Skeletal muscle tissue (tissue), 4 donors: Measurements from ENCODE around the gene PNRC2. TPM values are rescaled to one million over a fixed set of nuclear protein-coding genes. Genes with fewer than 3 reads are reported as not detected.
"Not testable (repeated sequence)": the region's sequence is repeated elsewhere in the genome, so short reads cannot be mapped to it uniquely, and the experiment has no call there.

Experiments
- H3K27ac ChIP-seq: one replicate; pipeline ENCODE4 v1.7.0; 2013; ENCODE audit warnings: mild to moderate bottlenecking, low read depth, low read length, inconsistent platforms
- H3K27me3 ChIP-seq, 3 donors: one replicate each; pipeline ENCODE4 v1.7.0; 2013; ENCODE audit warnings: low read length in 3 of 3; ENCODE audit not compliant: control insufficient read depth in 3 of 3, insufficient read depth in 3 of 3
- H3K36me3 ChIP-seq, 3 donors: one replicate each; pipeline ENCODE4 v1.7.0; 2013; ENCODE audit warnings: low read length in 3 of 3; ENCODE audit not compliant: control insufficient read depth in 3 of 3, insufficient read depth in 3 of 3
- H3K4me1 ChIP-seq, 3 donors: one replicate each; pipeline ENCODE4 v1.7.0; 2013; ENCODE audit warnings: low read length in 3 of 3, mild to moderate bottlenecking in 3 of 3; ENCODE audit not compliant: control insufficient read depth in 3 of 3, insufficient read depth in 3 of 3
- H3K4me3 ChIP-seq, 3 donors: one replicate each; pipeline ENCODE4 v1.7.0; 2013; ENCODE audit warnings: low read length in 3 of 3
- H3K9ac ChIP-seq, 3 donors: one replicate each; pipeline ENCODE4 v1.7.0; 2013; ENCODE audit warnings: low read length in 3 of 3, mild to moderate bottlenecking in 3 of 3, moderate library complexity in 2 of 3, low read depth in 1 of 3
- H3K9me3 ChIP-seq, 3 donors: one replicate each; pipeline ENCODE4 v1.7.0; 2013; ENCODE audit warnings: low read length in 3 of 3; ENCODE audit not compliant: control insufficient read depth in 3 of 3
- total RNA-seq: library from RNA; depleted of rRNA; stranded (reverse); fragments of >200 nt; gene quantifications from one replicate; pipeline ENCODE4 v1.2.3, GENCODE V29; 2014
- donor health status: Osteomylitis.

Gene PNRC2
- total RNA-seq, 1 donor from 2014 or later = 62.6 TPM

DNA sequence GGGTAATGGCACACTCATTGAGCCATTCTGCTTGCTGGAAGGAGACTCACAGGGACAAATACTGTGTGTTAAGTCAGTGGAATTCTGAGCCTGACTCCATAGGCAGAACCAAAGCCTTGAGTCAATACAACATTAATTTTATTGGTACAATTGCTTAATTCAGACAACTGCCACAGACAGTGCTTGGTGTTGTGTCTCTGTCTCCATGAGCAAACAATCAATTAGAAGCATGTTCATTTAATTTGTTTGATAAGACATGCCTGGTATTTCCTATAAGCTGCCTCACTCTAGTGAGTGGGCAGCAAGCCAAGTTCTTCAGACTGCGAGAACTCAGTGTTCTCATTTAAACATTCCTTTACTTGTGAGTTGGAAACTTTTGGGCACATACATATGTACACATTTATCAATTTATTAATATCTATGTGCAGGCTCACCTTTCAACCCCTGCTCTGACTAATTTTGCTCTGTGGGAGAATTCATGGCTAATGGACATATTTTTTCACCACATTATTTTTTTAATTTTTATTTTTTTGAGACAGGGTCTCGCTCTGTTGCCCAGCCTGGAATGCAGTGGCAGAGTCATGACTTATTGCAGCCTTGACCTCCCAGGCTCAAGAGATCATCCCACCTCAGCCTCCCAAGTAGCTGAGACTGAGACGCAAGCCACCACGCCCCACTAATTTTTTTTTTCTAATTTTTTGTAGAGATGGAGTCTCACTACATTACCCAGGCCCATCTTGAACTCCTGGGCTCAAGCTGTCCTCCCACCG is 25.0 kb downstream of the PNRC2 start:
- no peaks in the 10 kb centered on the region for H3K36me3 ChIP-seq
- no peak overlapping the region for H3K27ac ChIP-seq
- peaks cover 3 to 5% (median 4%) of the 10 kb centered on the region in 3 donors for H3K4me1 ChIP-seq
- H3K27me3 ChIP-seq = no peaks in the 10 kb centered on the region
- no peaks in the 10 kb centered on the region for H3K9me3 ChIP-seq
- H3K4me3 ChIP-seq = no peak overlapping the region
- H3K9ac ChIP-seq = no peak overlapping the region

DNA sequence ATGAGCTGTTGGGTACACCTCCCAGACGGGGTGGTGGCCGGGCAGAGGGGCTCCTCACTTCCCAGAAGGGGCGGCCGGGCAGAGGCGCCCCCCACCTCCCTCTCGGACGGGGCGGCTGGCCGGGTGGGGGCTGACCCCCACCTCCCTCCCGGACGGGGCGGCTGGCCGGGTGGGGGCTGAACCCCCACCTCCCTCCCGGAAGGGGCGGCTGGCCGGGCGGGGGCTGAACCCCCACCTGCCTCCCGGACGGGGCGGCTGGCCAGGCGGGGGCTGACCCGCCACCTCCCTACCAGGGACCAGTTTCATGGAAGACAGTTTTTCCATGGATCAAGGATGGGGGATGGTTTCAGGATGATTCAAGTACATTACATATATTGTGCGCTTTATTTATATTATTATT is 27.4 kb downstream of the PNRC2 start:
- not testable (repeated sequence) for H3K4me1 ChIP-seq, H3K27ac ChIP-seq, H3K4me3 ChIP-seq, H3K9ac ChIP-seq, H3K9me3 ChIP-seq, H3K36me3 ChIP-seq, H3K27me3 ChIP-seq

GRCh38 chr1:23989263-23989662 is 29.6 kb downstream of the PNRC2 start:
- Histone ChIP-seq H3K4me1 (no peaks in the 10 kb centered on the region), H3K4me3 (no peak overlapping the region), H3K9ac (no peak overlapping the region), H3K27ac (no peak overlapping the region), H3K27me3 (no peaks in the 10 kb centered on the region), H3K36me3 (no peaks in the 10 kb centered on the region), H3K9me3 (no peaks in the 10 kb centered on the region)

- H3K9me3 ChIP-seq, H3K4me3 ChIP-seq, H3K9ac ChIP-seq, H3K27me3 ChIP-seq, H3K36me3 ChIP-seq, H3K27ac ChIP-seq, H3K4me1 ChIP-seq: not testable (repeated sequence)
Observed at GRCh38 chr1:23992011-23992410, 32.4 kb downstream of the PNRC2 start.

DNA sequence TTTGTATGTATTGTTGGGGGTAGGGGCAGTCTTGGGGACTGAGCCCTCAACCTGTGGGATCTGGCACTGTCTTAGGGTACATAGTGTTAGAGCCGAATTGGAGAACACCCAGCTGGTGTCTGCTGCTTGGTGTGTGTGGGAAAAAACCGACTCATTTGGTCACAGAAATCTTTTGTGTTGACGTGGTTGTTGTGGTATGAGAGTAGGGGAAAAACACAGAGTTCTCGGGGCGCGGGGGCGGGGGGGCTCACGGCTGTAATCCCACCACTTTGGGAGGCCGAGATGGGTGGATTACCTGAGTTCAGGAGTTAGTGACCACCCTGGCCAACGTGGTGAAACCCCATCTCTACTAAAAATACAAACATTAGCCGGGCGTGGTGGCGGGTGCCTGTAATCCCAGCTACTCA is 35.8 kb downstream of the PNRC2 start:
- Histone ChIP-seq H3K9ac (no peak overlapping the region), H3K27ac (no peak overlapping the region), H3K9me3 (no peaks in the 10 kb centered on the region), H3K27me3 (no peaks in the 10 kb centered on the region), H3K36me3 (no peaks in the 10 kb centered on the region), H3K4me1 (peaks cover 0 to 8% (median 4%) of the 10 kb centered on the region in 3 donors), H3K4me3 (no peak overlapping the region)

DNA sequence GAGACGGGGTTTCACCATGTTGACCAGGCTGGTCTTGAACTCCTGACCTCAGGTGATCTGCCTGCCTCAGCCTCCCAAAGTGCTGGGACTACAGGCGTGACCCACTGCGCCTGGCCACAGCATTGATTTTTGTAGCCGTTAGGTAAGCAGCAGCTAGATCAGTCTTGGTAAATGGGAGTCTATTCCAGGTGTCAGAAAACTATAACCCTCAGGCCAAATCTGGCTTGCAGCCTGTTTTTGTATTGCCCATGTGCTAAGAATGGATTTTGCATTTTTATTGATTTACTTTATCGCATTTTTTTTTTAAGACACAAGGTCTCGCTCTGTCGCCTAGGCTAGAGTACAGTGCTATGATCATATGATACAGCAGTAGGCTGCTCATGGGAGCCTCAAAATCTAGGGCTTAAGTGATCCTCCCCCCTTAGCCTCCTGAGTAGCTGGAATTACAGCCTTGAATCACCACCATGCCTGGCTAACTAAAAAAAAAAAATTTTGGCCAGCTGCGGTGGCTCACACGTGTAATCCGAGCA is 37.1 kb downstream of the PNRC2 start:
- H3K9ac ChIP-seq = no peak overlapping the region
- no peaks in the 10 kb centered on the region for H3K27me3 ChIP-seq
- H3K4me1 ChIP-seq = peaks cover 0 to 11% (median 4%) of the 10 kb centered on the region in 3 donors
- no peaks in the 10 kb centered on the region for H3K9me3 ChIP-seq
- no peak overlapping the region for H3K4me3 ChIP-seq
- no peaks in the 10 kb centered on the region for H3K36me3 ChIP-seq
- no peak overlapping the region for H3K27ac ChIP-seq

DNA sequence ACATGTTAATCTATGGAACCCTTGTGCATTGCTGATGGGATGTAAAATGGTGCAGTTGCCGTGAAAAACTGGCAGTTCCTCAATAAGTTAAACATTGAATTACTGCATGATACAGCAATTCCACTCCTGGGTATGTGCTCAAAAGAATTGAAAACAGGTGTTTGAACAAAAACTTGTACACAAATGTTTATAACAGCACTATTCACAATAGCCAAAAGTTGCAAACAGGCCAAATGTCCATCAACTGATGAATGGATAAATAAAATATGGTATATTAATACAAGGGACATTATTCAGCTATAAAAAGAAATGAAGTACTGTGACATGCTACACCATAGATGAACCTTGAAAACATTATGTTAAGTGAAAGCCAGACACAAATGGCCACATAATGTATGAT is 38.2 kb downstream of the PNRC2 start:
- H3K9me3 ChIP-seq = no peaks in the 10 kb centered on the region
- no peak overlapping the region for H3K27ac ChIP-seq
- no peaks in the 10 kb centered on the region for H3K27me3 ChIP-seq
- H3K4me3 ChIP-seq = no peak overlapping the region
- H3K36me3 ChIP-seq = no peaks in the 10 kb centered on the region
- H3K9ac ChIP-seq = no peak overlapping the region
- H3K4me1 ChIP-seq = peaks cover under 1 to 12% (median 4%) of the 10 kb centered on the region in 3 donors

DNA sequence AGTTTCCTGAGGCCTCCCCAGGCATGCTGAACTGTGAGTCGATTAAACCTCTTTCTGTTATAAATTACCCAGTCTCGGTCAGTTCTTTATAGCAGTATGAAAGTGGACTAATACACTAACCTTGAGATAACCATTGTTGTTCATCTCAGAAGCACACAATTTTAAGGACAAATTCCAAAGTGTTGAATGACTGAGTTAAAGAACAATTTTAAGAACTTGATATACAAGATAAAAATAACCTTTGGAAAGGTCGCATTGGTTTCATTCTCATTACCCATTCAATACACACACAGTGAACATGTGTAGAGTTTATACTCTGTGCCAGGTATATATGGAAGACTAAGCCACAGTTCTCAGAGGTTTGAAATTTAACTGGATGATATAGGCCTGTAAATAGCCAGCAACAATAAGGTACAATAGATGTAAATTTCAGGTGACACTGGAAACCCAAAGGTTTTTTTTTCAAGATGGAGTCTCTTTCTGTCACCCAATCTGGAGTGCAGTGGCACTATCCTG is 39.6 kb downstream of the PNRC2 start:
- Histone ChIP-seq H3K9ac (no peak overlapping the region), H3K27ac (peak overlapping the region; percentile 56), H3K4me3 (peak overlapping the region in 1 of 3 donors; percentile 4), H3K4me1 (peaks cover 13 to 25% (median 14%) of the 10 kb centered on the region in 3 donors), H3K9me3 (no peaks in the 10 kb centered on the region), H3K27me3 (no peaks in the 10 kb centered on the region), H3K36me3 (no peaks in the 10 kb centered on the region)

DNA sequence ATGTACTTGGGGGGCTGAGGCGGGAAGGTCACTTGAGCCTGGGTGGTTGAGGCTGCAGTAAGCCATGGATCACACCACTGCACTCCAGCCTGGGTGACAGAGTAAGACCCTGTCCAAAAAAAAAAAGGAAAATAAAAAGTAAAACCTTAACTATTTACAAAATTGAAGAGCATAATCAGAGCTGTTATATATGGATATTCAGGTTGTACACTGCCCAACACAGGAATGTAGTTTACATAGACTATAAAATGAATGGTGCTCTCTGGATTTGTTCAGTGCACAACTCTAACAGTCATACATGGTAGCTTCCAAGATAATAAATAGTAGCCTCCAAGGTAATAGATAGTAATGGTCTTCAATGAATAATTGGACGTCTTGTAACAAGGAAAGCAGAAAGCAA is 43.1 kb downstream of the PNRC2 start:
- Histone ChIP-seq H3K9me3 (no peaks in the 10 kb centered on the region), H3K27ac (no peak overlapping the region), H3K36me3 (no peaks in the 10 kb centered on the region), H3K27me3 (no peaks in the 10 kb centered on the region), H3K4me3 (no peak overlapping the region), H3K4me1 (peaks cover 13 to 25% (median 16%) of the 10 kb centered on the region in 3 donors), H3K9ac (no peak overlapping the region)

GRCh38 chr1:24003331-24003972 is 43.8 kb downstream of the PNRC2 start:
- Histone ChIP-seq H3K4me3 (peak overlapping the region in 1 of 3 donors; percentile 16), H3K9me3 (no peaks in the 10 kb centered on the region), H3K27ac (peak overlapping the region; percentile 10), H3K4me1 (peaks cover 13 to 25% (median 20%) of the 10 kb centered on the region in 3 donors), H3K9ac (no peak overlapping the region), H3K36me3 (no peaks in the 10 kb centered on the region), H3K27me3 (no peaks in the 10 kb centered on the region)
